ENCODE data around the gene ADAMTSL2.

DNA sequence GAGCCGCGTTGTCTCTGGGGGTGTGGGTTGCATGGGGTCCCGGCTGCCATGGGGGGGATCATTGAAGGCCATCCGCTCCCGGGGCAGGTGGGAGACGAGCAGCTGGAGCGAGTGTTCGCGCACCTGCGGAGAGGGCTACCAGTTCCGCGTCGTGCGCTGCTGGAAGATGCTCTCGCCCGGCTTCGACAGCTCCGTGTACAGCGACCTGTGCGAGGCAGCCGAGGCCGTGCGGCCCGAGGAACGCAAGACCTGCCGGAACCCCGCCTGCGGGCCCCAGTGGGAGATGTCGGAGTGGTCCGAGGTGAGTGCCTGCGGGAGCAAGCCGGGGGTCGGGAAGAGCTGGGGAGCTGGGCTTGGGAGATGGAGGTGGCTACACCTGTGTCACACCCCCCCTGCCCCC is 33.7 kb downstream of the ADAMTSL2 start:
- TF ChIP-seq, protein P1, sequence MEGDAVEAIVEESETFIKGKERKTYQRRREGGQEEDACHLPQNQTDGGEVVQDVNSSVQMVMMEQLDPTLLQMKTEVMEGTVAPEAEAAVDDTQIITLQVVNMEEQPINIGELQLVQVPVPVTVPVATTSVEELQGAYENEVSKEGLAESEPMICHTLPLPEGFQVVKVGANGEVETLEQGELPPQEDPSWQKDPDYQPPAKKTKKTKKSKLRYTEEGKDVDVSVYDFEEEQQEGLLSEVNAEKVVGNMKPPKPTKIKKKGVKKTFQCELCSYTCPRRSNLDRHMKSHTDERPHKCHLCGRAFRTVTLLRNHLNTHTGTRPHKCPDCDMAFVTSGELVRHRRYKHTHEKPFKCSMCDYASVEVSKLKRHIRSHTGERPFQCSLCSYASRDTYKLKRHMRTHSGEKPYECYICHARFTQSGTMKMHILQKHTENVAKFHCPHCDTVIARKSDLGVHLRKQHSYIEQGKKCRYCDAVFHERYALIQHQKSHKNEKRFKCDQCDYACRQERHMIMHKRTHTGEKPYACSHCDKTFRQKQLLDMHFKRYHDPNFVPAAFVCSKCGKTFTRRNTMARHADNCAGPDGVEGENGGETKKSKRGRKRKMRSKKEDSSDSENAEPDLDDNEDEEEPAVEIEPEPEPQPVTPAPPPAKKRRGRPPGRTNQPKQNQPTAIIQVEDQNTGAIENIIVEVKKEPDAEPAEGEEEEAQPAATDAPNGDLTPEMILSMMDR (IDR thresholded peaks at IDR 0.05; ENCODE audit: insufficient read depth, low read length, poor library complexity, severe bottlenecking) = no peak
- no peak for TF ChIP-seq EZH2phosphoT487 (conservative IDR thresholded peaks at IDR 0.05; ENCODE audit: low read length)
